Glomerular endothelial cell (primary cell): Measurements from ENCODE around the gene TOP2A. TPM values are rescaled to one million over a fixed set of nuclear protein-coding genes. Genes with fewer than 3 reads are reported as not detected.

ENCODE experiments used
- total RNA-seq: library from RNA; depleted of rRNA; stranded (reverse); fragments of >200 nt; gene quantifications from 2 replicates; pipeline ENCODE4 v1.2.3, GENCODE V29; 2015

Gene TOP2A
- total RNA-seq, 1 donor from 2014 or later: 26.8 TPM

Other genes starting within 250 kb of the TOP2A start
- gene RAPGEFL1, start 240.4 kb downstream of the TOP2A start, total RNA-seq: 2.0 and 4.6 TPM in 2 replicates
- 15.9 and 17.3 TPM in 2 replicates for gene WIPF2, start 198.6 kb downstream of the TOP2A start, total RNA-seq
- gene CDC6, start 130.0 kb downstream of the TOP2A start, total RNA-seq: 4.5 and 12.1 TPM in 2 replicates
- gene RARA, start 108.7 kb downstream of the TOP2A start, total RNA-seq: 51.4 and 60.4 TPM in 2 replicates
- 1.1 and 3.6 TPM in 2 replicates for gene GJD3, start 53.2 kb downstream of the TOP2A start, total RNA-seq
- gene IGFBP4, start 25.6 kb upstream of the TOP2A start, total RNA-seq: 207 and 577 TPM in 2 replicates
- not detected in 2 replicates for gene TNS4, start 83.7 kb upstream of the TOP2A start, total RNA-seq
- 0.05 TPM in 1 of 2 replicates, not detected in the other for gene CCR7, start 147.6 kb upstream of the TOP2A start, total RNA-seq
- gene SMARCE1, start 229.9 kb upstream of the TOP2A start, total RNA-seq: 104 and 106 TPM in 2 replicates
- not detected in 2 replicates for gene KRT222, start 247.3 kb upstream of the TOP2A start, total RNA-seq